Type B pancreatic cell (in vitro differentiated cells): ENCODE results near the gene FCRL6. TPM values are rescaled to one million over a fixed set of nuclear protein-coding genes. Genes with fewer than 3 reads are reported as not detected.

Experiments used
- DNase-seq: peaks from one replicate; pipeline ENCODE4 v3.0.0; 2021; ENCODE audit warnings: mixed read lengths; ENCODE audit not compliant: unreplicated experiment; ENCODE audit errors: extremely low spot score
- H3K27ac Mint-ChIP-seq: 2 replicates; pipeline ENCODE4 v1.8.0; 2021; ENCODE audit warnings: mild to moderate bottlenecking, mixed read lengths
- H3K27me3 Mint-ChIP-seq: 2 replicates; pipeline ENCODE4 v1.8.0; 2021; ENCODE audit warnings: mixed read lengths
- H3K36me3 Mint-ChIP-seq: 2 replicates; pipeline ENCODE4 v1.8.0; 2021; ENCODE audit warnings: mixed read lengths
- H3K4me1 Mint-ChIP-seq: one replicate; pipeline ENCODE4 v1.8.0; 2021; ENCODE audit warnings: mixed read lengths; ENCODE audit not compliant: unreplicated experiment
- H3K4me3 Mint-ChIP-seq: 2 replicates; pipeline ENCODE4 v1.8.0; 2021; ENCODE audit warnings: mild to moderate bottlenecking, mixed read lengths
- H3K9me3 Mint-ChIP-seq: 2 replicates; pipeline ENCODE4 v1.8.0; 2021; ENCODE audit warnings: mixed read lengths
- CTCF ChIP-seq: fragments of 200-600 bp; sonication (generic); conservative IDR thresholded peaks from 2 replicates; pipeline ENCODE4 v1.5.0; 2021; ENCODE audit warnings: antibody characterized with exemption, mild to moderate bottlenecking
- total RNA-seq: library from RNA; stranded (reverse); gene quantifications from 2 replicates; pipeline ENCODE4 v1.2.1, GENCODE V29; 2021; ENCODE audit warnings: low replicate concordance

FCRL6 gene
- total RNA-seq, 1 donor from 2014 or later = not detected

DNA sequence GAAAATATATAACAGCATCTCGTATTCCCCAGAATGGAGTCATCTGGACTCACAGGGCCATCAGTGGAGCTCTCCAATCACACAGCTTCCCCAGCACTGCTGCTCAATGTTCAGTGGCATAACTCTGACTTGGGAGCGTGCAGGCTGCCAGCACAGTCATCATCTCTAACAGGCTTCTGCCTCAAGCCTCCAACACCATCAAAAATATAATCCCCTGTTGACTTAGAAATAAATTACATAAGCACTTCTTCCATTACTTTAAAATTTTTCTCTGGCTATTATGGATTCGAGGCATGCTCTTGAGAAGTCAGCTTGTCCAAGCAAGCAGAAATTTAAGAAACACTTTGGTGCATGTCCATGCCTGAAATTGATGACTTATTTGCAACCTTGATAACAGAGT is 15.2 kb upstream of the FCRL6 start:
- no peak for DNase-seq
- no peak overlapping the region for H3K27ac Mint-ChIP-seq
- no peaks in the 10 kb centered on the region for H3K36me3 Mint-ChIP-seq
- no peaks in the 10 kb centered on the region for H3K4me1 Mint-ChIP-seq
- no peaks in the 10 kb centered on the region for H3K27me3 Mint-ChIP-seq
- no peak for TF ChIP-seq CTCF
- no peak overlapping the region for H3K4me3 Mint-ChIP-seq
- no peaks in the 10 kb centered on the region for H3K9me3 Mint-ChIP-seq

DNA sequence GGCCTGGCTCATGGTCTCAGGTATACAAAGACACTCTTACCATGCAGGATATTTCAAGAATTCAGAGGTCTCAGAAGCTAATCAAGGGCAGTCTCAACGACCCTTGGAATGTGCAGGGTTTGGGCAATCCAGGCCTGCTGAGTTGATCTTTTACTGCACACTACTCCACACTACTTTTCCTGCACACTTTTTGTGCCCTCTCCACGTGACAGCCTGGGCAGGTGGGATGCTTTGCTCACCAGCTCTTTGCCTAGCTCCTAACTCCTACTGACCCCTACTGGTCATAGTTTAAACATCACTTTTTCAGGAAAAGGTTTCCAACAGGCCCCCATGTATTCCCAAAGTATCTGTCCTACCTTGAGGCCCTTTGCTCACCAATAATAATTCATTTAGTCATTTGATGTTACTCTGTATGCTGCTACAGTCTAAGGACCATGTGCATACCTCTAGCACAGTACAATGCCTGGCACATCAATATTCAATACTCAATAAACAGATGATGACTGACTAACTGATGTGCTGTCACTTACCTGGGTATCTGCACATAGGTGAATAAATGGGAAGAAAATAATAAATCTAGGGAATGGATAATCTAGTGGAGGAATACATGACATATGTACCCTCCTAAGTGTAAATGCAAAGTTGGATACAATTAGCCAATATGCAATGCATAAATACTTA is 11.8 kb upstream of the FCRL6 start:
- TF ChIP-seq CTCF = peak; percentile 72
- no peaks in the 10 kb centered on the region for H3K4me1 Mint-ChIP-seq

GRCh38 chr1:159791031-159791430 is 11.1 kb upstream of the FCRL6 start:
- DNase-seq = no peak
- H3K27me3 Mint-ChIP-seq = peaks cover 18% of the 10 kb centered on the region
- H3K27ac Mint-ChIP-seq = no peak overlapping the region
- TF ChIP-seq CTCF = no peak
- H3K9me3 Mint-ChIP-seq = no peaks in the 10 kb centered on the region
- H3K4me1 Mint-ChIP-seq = no peaks in the 10 kb centered on the region
- H3K4me3 Mint-ChIP-seq = no peak overlapping the region
- H3K36me3 Mint-ChIP-seq = no peaks in the 10 kb centered on the region

More for the DNA sequence above, 11.8 kb upstream of the FCRL6 start:
- peaks cover 18% of the 10 kb centered on the region for H3K27me3 Mint-ChIP-seq
- H3K27ac Mint-ChIP-seq = no peak overlapping the region
- H3K4me3 Mint-ChIP-seq = no peak overlapping the region
- DNase-seq = no peak
- H3K9me3 Mint-ChIP-seq = no peaks in the 10 kb centered on the region
- H3K36me3 Mint-ChIP-seq = no peaks in the 10 kb centered on the region

GRCh38 chr1:159791461-159791860 is 10.7 kb upstream of the FCRL6 start:
- no peak overlapping the region for H3K4me3 Mint-ChIP-seq

GRCh38 chr1:159795534-159795933 is 6.6 kb upstream of the FCRL6 start:
- Mint-ChIP-seq H3K36me3 (no peaks in the 10 kb centered on the region), H3K4me3 (no peak overlapping the region), H3K4me1 (no peaks in the 10 kb centered on the region), H3K27ac (no peak overlapping the region), H3K27me3 (peaks cover 41% of the 10 kb centered on the region), H3K9me3 (no peaks in the 10 kb centered on the region)
- no peak for TF ChIP-seq CTCF
- DNase-seq = no peak

More at GRCh38 chr1:159791461-159791860, 10.7 kb upstream of the FCRL6 start:
- Mint-ChIP-seq H3K4me1 (no peaks in the 10 kb centered on the region), H3K27ac (no peak overlapping the region), H3K36me3 (no peaks in the 10 kb centered on the region), H3K9me3 (no peaks in the 10 kb centered on the region), H3K27me3 (peaks cover 22% of the 10 kb centered on the region)
- no peak for DNase-seq
- TF ChIP-seq CTCF = no peak

DNA sequence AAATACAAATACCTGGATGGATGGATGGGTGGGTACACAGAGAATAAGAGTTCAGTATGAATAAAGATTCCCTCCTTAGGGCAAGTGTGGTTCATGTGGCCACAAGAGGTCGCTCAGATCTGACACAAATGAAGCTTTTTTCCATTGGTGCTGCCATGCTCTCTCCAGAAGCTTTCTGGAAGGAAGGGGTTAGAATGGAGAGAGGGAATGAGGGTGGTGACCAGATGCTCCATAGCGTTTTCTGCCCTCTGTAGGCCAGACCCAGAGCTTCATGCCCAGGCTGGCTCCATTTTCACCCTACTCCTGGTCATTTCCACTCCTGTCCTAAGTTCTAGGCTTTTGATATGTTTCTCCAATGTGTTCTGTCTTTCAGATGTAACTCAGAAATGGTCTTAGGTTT is 3.3 kb upstream of the FCRL6 start:
- peak; percentile 80 for TF ChIP-seq CTCF
- H3K9me3 Mint-ChIP-seq = no peaks in the 10 kb centered on the region
- no peaks in the 10 kb centered on the region for H3K36me3 Mint-ChIP-seq
- DNase-seq = no peak
- no peak overlapping the region for H3K27ac Mint-ChIP-seq
- H3K27me3 Mint-ChIP-seq = peaks cover 45% of the 10 kb centered on the region
- no peak overlapping the region for H3K4me3 Mint-ChIP-seq
- H3K4me1 Mint-ChIP-seq = no peaks in the 10 kb centered on the region
